GM19351 (cell line): ENCODE data around the gene ADAM19.
"Not testable (repeated sequence)": the region's sequence is repeated elsewhere in the genome, so short reads cannot be mapped to it uniquely, and the experiment has no call there.

ENCODE experiments used
- ATAC-seq: cut with Tn5 transposase; IDR thresholded peaks from one replicate; pipeline ENCODE4 v1.9.1; 2021; ENCODE audit warnings: mild to moderate bottlenecking, moderate library complexity; ENCODE audit not compliant: unreplicated experiment

Gene ADAM19

DNA sequence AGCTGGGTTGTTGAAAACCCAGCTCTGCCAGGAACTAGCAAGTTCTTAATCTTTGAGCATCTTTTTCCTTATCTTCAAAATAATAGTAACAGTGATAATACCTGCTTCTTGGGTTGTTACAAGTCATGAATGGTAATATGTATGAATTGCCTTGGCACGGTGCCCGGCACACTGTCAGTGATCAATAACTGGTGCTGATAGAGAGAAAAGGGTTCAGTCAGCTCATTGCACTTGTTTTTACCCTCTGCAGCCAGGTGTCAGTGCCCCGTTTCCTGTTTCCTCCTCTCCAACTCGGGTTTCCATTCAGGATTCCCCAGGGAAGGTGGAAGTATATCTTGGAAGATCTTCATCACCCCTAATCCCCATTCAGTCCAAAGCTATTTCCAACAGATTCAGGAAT is 131.4 kb downstream of the ADAM19 start:
- no peak for ATAC-seq

GRCh38 chr5:157443041-157443549 is 132.5 kb downstream of the ADAM19 start:
- ATAC-seq, result no peak

DNA sequence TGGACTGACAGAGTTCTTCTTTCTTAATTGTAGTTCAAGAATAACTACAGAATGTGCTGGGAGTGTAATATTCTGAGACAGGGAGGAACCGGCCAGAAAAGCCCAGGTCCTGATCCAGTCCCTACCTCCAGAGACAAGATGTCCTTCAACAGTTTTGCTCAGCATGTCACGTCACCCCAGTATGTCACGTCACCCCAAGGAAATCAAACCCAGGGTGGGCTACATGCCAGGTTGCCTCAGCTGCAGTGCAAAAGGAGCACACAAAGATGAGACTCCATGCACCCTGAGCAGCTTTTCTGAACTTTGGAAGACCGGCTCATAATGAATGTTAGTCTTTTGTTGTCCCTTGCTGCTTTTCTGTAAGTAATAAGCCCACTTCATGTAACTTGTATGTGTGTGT is 141.5 kb downstream of the ADAM19 start:
- ATAC-seq, result no peak

DNA sequence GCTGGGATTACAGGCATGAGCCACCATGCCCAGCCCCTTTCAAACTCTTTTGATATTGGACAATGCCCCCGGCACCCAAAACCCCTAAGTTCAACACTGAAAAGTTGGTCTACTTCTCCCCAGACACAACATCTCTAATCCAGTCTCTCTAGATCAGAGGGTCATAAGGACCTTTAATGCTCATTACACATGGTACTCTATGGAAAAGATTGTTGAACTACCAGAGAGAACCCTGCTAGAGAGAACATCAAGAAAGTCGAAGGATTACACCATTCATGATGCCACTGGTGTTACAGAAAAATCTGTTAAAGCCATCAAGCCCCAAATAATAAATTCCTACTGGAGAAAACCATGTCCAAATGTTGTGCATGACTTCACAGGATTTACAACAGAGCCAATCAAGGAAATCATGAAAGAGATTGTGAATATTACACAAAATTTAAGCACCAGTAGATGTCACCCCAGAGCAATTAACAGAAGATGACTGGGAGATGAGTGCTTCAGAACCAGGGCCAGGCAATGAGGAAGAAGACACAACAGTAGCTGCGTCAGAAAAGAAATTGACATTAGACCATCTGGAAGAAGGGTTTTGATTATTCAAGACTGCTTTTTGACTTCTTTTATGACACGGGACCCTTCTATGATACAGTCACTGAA is 143.9 kb downstream of the ADAM19 start:
- peak; percentile 96 for ATAC-seq

- ATAC-seq, result not testable (repeated sequence)
Observed at GRCh38 chr5:157429920-157430319, 145.7 kb downstream of the ADAM19 start.
